Activated CD4-positive, alpha-beta memory T cell treated with anti-CD3 and anti-CD28 coated beads for 36 hours (primary cell): ENCODE measurements around the gene ATP6AP1. TPM values are rescaled to one million over a fixed set of nuclear protein-coding genes. Genes with fewer than 3 reads are reported as not detected.

Source experiments
- CTCF ChIA-PET: fragments of 350-600 bp; sonication (Branson Sonifier 250); formaldehyde crosslinking; loops from one replicate; lab custom pipeline; 2021; ENCODE audit warnings: antibody characterized with exemption, inconsistent platforms; lab: Charles Lee
- POLR2A ChIA-PET: fragments of 350-600 bp; sonication (Branson Sonifier 250); formaldehyde crosslinking; loops from one replicate; lab custom pipeline; 2021; ENCODE audit warnings: antibody characterized with exemption; lab: Charles Lee
- DNase-seq: peaks from one replicate; pipeline ENCODE4 v3.0.0-alpha.2; 2020
- H3K27ac Mint-ChIP-seq: one replicate; pipeline ENCODE4 v1.8.0; 2021; ENCODE audit warnings: mixed read lengths
- H3K27me3 Mint-ChIP-seq: one replicate; pipeline ENCODE4 v1.8.0; 2021; ENCODE audit warnings: mixed read lengths
- H3K36me3 Mint-ChIP-seq: one replicate; pipeline ENCODE4 v1.8.0; 2021; ENCODE audit warnings: mixed read lengths
- H3K4me1 Mint-ChIP-seq: one replicate; pipeline ENCODE4 v1.8.0; 2021; ENCODE audit warnings: low read depth, mixed read lengths
- H3K4me3 Mint-ChIP-seq: one replicate; pipeline ENCODE4 v1.8.0; 2021; ENCODE audit warnings: mild to moderate bottlenecking, mixed read lengths
- H3K9me3 Mint-ChIP-seq: one replicate; pipeline ENCODE4 v1.8.0; 2021; ENCODE audit warnings: mixed read lengths
- intact Hi-C: fragments of 100-400 bp; cut with micrococcal nuclease; formaldehyde crosslinking; loops from one replicate; pipeline ENCODE4 v1.15.1; 2023
- total RNA-seq, 2 experiments: library from RNA; stranded (reverse); gene quantifications; one replicate each; pipeline ENCODE4 v1.2.3, GENCODE V29; 2021

ATP6AP1 gene
- total RNA-seq, 2 experiments from 2014 or later = 30.8 to 31.6 TPM

DNA sequence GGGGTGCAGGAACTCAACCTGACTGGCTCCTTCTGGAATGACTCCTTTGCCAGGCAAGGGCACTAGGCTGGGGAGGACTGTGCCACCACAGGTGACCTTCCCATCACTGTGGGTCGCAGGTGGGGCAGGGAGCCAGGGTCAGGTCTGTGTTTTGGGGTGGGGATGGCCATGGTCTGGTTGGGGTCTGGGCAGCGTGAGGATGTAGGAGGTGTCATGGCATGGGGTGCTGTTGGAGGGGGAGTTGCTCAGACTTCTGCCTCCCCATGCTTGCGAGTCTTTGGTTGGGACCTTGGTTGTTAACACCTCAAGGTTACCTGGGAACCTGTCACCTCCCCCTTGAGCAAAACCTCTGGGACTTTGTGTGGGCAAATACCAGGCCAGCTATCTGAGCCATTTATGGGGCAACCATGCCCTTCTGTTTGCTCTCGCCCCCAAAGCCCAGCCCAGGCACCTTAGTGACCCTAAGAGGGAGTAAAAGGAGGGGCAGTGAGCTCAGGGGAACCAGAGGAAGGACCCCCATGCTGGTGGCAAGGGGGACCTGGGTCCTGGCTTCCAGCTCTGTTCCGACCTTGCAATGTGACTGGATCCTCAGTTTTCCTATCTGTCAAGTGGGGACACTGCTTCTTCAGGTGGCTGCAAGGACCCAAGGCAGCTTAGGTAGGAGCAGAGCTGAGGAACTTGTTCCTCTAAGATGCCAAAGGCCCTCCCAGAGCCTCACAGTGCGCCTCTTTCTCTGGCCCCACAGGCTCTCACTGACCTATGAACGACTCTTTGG, 6.1 kb downstream of the ATP6AP1 start:
- DNase-seq = no peak
- Mint-ChIP-seq H3K4me3 (no peak overlapping the region), H3K9me3 (no peaks in the 10 kb centered on the region), H3K36me3 (peaks cover 14% of the 10 kb centered on the region), H3K27ac (no peak overlapping the region), H3K4me1 (peaks cover 24% of the 10 kb centered on the region), H3K27me3 (no peaks in the 10 kb centered on the region)
- CTCF ChIA-PET = no interaction called here
- POLR2A ChIA-PET = no interaction called here
- intact Hi-C loops = loop anchor here (5.0 kb wide), 3 partner anchors 37 to 642 kb away; partner anchors contain the start of genes EMD, IDH3G, RPL10 and SSR4

DNA sequence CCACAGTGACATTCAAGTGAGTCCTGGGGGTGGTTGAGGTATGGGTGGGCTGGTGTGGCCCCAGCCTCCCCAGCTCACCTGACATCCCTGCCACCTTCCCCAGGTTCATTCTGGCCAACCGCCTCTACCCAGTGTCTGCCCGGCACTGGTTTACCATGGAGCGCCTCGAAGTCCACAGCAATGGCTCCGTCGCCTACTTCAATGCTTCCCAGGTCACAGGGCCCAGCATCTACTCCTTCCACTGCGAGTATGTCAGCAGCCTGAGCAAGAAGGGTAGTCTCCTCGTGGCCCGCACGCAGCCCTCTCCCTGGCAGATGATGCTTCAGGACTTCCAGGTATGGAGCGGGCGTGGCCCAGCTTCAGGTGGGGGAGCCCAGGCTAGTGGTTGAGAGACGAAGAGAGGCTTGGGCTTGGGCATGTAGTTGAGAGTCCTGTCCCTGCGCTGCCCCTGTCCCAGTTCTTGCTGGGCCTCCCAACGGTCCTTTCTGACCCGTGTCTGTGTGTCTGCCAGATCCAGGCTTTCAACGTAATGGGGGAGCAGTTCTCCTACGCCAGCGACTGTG, 6.8 kb downstream of the ATP6AP1 start:
- Mint-ChIP-seq H3K27ac (no peak overlapping the region), H3K27me3 (no peaks in the 10 kb centered on the region), H3K4me3 (no peak overlapping the region), H3K9me3 (no peaks in the 10 kb centered on the region), H3K4me1 (peaks cover 25% of the 10 kb centered on the region), H3K36me3 (peaks cover 15% of the 10 kb centered on the region)
- no peak for DNase-seq
- ChIA-PET CTCF (no interaction called here), POLR2A (no interaction called here)
- intact Hi-C loops = loop anchor here (5.0 kb wide), 3 partner anchors 38 to 643 kb away; partner anchors contain the start of genes EMD, IDH3G, RPL10 and SSR4

DNA sequence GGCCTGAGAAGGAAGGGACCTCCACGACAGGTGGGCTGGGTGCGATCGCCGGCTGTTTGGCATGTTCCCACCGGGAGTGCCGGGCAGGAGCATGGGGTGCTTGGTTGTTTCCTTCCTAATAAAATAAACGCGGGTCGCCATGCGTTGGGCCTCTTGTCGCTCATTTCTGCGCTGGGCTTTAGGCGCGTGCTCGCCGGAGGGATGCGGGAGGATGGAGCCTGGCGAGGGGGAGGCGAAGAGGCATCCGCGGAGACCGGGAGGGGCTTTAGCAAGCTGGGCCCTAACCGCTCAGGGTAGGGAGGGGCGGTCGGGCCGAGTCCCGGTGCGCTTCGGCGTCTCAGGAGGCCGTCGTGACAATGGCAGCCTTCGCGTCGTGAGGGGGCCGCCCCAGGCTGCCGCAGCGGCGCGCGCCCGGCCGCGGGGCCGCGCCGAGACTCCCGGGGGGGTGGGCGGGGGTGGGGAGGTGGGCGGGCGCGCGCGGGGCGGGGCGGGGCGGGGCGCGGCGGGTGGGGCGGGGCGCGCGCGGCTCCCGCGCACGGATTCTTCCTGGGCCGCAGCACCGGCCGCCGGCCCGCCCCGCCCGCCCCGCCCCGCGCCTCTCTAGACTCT, 8.0 kb downstream of the ATP6AP1 start:
- H3K36me3 Mint-ChIP-seq = peaks cover 18% of the 10 kb centered on the region

DNA sequence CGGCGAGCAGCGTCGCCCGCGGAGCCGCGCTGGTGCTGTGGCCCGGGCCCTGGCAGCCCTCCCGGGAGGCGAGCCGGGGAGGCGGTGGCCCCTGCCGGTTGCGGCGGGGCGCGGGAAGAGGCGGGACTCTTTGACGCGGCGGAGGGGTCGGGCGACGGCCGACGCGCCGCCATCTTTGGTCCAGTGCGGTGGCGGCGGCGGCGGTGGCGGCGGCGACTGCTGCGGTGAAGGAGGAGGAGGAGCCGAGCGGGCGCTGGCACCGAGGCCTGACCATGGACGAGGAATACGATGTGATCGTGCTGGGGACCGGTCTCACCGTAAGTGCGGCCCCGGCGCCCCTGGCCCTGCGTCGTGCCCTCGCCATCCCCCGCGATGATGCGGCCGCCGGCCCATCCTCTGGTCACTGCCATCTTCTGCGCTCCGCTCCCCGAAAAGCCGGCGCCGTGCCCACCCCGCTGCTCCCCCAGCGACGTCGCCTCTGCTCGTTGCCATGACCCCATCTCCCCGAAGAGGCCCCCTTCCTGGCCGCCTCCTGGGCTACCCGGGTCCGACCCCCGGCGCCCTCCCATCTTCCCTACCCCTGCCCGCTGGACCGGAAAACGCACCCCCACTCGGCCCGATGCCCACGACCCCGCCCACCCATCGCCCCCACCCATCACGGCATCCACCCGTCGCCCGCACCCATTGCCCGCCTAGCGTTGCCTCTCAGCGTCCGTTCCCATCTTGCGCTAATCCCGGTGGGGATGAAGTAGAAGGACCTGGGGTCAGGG, 8.7 kb downstream of the ATP6AP1 start, which contains the start of gene GDI1:
Gene GDI1 (plus strand): TSS at position 172 of the 770 bp plus-strand sequence. CDS start 101 bp downstream, at position 273.
- POLR2A ChIA-PET = no interaction called here
- no peaks in the 10 kb centered on the region for H3K9me3 Mint-ChIP-seq
- peaks cover 22% of the 10 kb centered on the region for H3K36me3 Mint-ChIP-seq
- DNase-seq = peak; percentile 61
- peak within 1 kb of the TSS; percentile 82 for H3K4me3 Mint-ChIP-seq
- intact Hi-C loops = loop anchor here (2.0 to 5.0 kb wide), 4 partner anchors 20 to 645 kb away; partner anchors contain the start of genes EMD, IDH3G, RPL10 and SSR4
- CTCF ChIA-PET = no interaction called here
- H3K4me1 Mint-ChIP-seq = peaks cover 24% of the 10 kb centered on the region
- H3K27me3 Mint-ChIP-seq = no peaks in the 10 kb centered on the region
- H3K27ac Mint-ChIP-seq = peak within 1 kb of the TSS; percentile 88

More for the DNA sequence above, 8.0 kb downstream of the ATP6AP1 start:
- DNase-seq = peak; percentile 62
- Mint-ChIP-seq H3K4me1 (peaks cover 21% of the 10 kb centered on the region), H3K9me3 (no peaks in the 10 kb centered on the region), H3K27ac (peak overlapping the region; percentile 77), H3K27me3 (no peaks in the 10 kb centered on the region), H3K4me3 (peak overlapping the region; percentile 69)
- ChIA-PET POLR2A (no interaction called here), CTCF (no interaction called here)
- intact Hi-C loops = loop anchor here (2.0 to 5.0 kb wide), 4 partner anchors 20 to 644 kb away; partner anchors contain the start of genes EMD, IDH3G, RPL10 and SSR4

DNA sequence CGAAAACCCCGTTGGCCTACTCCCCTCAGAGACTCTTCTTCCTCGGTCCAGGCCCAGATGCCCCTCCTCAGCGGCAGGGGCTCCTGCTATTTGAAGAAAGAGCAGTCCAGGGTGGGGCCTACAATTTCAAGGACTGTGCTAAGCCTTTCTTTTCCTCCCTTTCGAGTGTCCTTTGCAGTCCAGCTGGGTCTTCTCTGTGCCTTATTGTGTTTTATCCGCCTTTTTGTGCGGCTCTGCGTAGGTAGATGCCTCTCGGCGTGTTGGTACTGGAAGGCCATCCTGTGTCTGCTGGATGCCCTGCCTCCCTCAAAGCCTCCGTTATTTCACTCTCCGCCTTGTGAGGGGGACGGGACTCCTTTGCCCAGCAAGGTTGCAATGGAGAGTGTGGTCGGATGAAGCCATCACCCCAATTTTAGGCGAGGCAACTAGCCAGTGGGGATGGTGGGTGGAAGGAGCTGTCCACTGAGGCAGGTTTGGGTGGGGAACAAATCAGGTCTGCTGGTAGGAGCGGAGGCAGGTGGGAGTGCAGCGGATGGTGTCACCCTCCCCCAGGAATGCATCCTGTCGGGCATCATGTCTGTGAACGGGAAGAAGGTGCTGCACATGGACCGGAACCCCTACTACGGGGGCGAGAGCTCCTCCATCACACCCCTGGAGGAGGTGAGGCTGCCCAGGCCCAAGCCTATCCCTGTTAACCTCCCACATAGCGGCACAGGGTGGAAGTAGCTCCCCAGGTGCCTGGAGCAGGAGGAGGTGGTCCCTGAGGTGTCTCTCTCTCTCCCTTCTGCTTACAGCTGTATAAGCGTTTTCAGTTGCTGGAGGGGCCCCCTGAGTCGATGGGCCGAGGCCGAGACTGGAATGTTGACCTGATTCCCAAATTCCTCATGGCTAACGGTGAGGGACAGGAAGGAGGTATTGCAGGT, 9.8 kb downstream of the ATP6AP1 start:
- DNase-seq = no peak
- H3K27me3 Mint-ChIP-seq = no peaks in the 10 kb centered on the region
- ChIA-PET POLR2A (interaction anchor here (1.7 kb wide), 1 partner anchor 27 kb away, joined by 5 read pairs; the partner anchor contains the start of gene TAFAZZIN), CTCF (no interaction called here)
- peaks cover 27% of the 10 kb centered on the region for H3K4me1 Mint-ChIP-seq
- H3K4me3 Mint-ChIP-seq = peak overlapping the region; percentile 82
- H3K9me3 Mint-ChIP-seq = no peaks in the 10 kb centered on the region
- peaks cover 26% of the 10 kb centered on the region for H3K36me3 Mint-ChIP-seq
- peak overlapping the region; percentile 88 for H3K27ac Mint-ChIP-seq
- intact Hi-C loops = loop anchor here (2.0 to 5.0 kb wide), 4 partner anchors 19 to 646 kb away; partner anchors contain the start of genes EMD, IDH3G, RPL10 and SSR4

DNA sequence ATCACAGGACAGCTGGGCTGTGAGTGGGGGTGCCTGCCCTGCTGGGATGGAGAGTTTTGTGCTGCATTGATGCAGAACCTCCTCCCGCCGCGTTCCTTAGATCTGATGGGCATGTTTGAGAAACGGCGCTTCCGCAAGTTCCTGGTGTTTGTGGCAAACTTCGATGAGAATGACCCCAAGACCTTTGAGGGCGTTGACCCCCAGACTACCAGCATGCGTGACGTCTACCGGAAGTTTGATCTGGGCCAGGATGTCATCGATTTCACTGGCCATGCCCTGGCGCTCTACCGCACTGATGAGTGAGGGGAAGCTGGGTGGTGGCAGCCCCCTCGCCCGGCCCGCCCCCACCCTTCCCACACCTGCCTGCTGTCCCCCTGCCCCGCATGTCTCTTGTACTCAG, 11.4 kb downstream of the ATP6AP1 start:
- Mint-ChIP-seq H3K27ac (no peak overlapping the region), H3K4me3 (no peak overlapping the region), H3K4me1 (peaks cover 27% of the 10 kb centered on the region), H3K36me3 (peaks cover 26% of the 10 kb centered on the region), H3K27me3 (no peaks in the 10 kb centered on the region), H3K9me3 (no peaks in the 10 kb centered on the region)
- CTCF ChIA-PET = no interaction called here
- intact Hi-C loops = loop anchor here (5.0 kb wide), 4 partner anchors 37 to 648 kb away; partner anchors contain the start of genes EMD, IDH3G, LAGE3 and RPL10
- DNase-seq = no peak
- POLR2A ChIA-PET = no interaction called here

DNA sequence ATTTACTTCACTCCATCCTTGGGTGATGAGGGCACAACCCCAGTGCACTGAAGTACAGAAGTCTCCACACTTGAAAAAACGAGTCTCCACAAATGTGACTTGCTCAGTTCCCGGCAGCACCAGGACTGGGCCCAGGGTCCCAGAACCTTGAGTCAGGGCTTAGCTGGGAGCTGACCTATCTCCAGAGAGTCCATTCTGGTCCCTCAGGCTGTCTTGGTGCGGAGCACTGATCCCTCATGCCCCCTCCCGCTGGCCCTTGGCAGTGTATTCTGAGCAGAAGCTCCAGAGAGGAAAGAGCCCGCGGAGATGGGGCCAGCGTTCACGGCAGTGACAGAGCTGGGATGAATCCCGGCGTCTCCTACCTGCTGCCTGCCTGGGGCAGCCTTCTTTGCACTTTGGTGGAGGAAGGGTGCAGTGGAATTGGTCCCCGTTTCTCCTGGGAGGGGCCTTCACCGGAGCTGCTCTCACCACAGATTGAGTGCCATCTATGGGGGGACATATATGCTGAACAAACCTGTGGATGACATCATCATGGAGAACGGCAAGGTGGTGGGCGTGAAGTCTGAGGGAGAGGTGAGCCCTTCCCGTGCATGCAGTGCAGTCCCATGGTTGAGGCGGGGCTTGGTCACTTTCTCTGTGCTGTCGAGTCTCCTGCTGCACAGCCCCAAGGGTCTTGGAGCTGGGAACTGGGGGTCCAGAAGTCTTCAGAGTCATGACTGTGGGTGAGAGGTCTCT, 12.3 kb downstream of the ATP6AP1 start:
- no peak for DNase-seq
- ChIA-PET CTCF (no interaction called here), POLR2A (no interaction called here)
- no peaks in the 10 kb centered on the region for H3K27me3 Mint-ChIP-seq
- H3K4me3 Mint-ChIP-seq = no peak overlapping the region
- H3K36me3 Mint-ChIP-seq = peaks cover 24% of the 10 kb centered on the region
- intact Hi-C loops = loop anchor here (5.0 kb wide), 1 partner anchor 37 kb away; the partner anchor contains the start of gene LAGE3
- H3K4me1 Mint-ChIP-seq = peaks cover 27% of the 10 kb centered on the region
- H3K9me3 Mint-ChIP-seq = no peaks in the 10 kb centered on the region
- peak overlapping the region; percentile 19 for H3K27ac Mint-ChIP-seq

DNA sequence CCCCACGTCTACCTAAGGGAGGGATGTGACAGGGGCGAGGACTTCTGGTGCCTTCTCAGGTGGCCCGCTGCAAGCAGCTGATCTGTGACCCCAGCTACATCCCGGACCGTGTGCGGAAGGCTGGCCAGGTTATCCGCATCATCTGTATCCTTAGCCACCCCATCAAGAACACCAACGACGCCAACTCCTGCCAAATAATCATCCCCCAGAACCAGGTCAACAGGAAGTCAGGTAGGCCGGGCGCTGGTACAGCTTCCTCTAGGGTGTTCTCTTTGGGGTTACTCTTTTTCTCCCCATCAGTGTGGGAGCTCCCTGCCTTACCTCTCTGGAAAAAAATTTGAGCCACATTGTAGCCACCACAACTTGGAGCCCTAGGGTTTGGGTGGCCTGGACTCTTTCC, 13.1 kb downstream of the ATP6AP1 start:
- intact Hi-C loops = loop anchor here (5.0 kb wide), 1 partner anchor 36 kb away; the partner anchor contains the start of gene LAGE3
- DNase-seq = no peak
- Mint-ChIP-seq H3K4me3 (no peak overlapping the region), H3K9me3 (no peaks in the 10 kb centered on the region), H3K4me1 (peaks cover 28% of the 10 kb centered on the region), H3K27me3 (no peaks in the 10 kb centered on the region), H3K27ac (peak overlapping the region; percentile 5), H3K36me3 (peaks cover 21% of the 10 kb centered on the region)
- CTCF ChIA-PET = no interaction called here
- POLR2A ChIA-PET = no interaction called here

DNA sequence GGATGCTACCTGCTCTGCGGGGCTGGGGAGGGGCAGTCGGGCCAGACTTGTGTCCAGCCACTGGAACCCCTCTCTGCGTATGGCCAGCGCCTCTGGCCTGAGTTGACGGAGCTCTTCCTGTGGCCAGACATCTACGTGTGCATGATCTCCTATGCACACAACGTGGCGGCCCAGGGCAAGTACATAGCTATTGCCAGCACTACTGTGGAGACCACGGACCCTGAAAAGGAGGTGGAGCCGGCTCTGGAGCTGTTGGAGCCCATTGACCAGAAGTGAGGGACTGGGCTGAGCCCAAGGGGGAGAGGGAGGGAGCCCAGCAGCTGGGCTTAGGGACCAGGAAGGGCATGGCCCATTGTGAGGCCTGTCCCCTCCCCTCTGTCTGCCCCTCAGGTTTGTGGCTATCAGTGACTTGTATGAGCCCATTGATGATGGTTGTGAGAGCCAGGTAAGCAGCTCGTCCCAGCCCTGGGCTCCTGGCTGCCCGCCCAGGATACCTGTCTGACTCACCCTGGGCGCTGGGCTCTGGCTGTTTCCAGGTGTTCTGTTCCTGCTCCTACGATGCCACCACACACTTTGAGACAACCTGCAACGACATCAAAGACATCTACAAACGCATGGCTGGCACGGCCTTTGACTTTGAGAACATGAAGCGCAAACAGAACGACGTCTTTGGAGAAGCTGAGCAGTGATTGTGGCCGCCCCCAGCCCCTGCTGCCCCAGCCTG, 13.7 kb downstream of the ATP6AP1 start:
- intact Hi-C loops = loop anchor here (5.0 kb wide), 1 partner anchor 35 kb away; the partner anchor contains the start of gene LAGE3
- H3K27ac Mint-ChIP-seq = peak overlapping the region; percentile 38
- peaks cover 24% of the 10 kb centered on the region for H3K36me3 Mint-ChIP-seq
- POLR2A ChIA-PET = interaction anchor here (1.5 kb wide), 1 partner anchor 44 kb away, joined by 3 read pairs; the partner anchor contains the start of gene RPL10
- H3K4me1 Mint-ChIP-seq = peaks cover 28% of the 10 kb centered on the region
- no peaks in the 10 kb centered on the region for H3K9me3 Mint-ChIP-seq
- CTCF ChIA-PET = no interaction called here
- H3K4me3 Mint-ChIP-seq = no peak overlapping the region
- no peak for DNase-seq
- no peaks in the 10 kb centered on the region for H3K27me3 Mint-ChIP-seq
